Osteoblast (primary cell): ENCODE data around the gene VPS35L. TPM values are rescaled to one million over a fixed set of nuclear protein-coding genes. Genes with fewer than 3 reads are reported as not detected.

Source experiments
- DNase-seq: peaks from one replicate; pipeline ENCODE4 v3.0.0; 2011; ENCODE audit warnings: low spot score, mixed read lengths; ENCODE audit not compliant: insufficient read length; ENCODE audit errors: missing footprints
- H2AFZ ChIP-seq: 2 replicates; pipeline ENCODE4 v1.6.0; 2011; ENCODE audit warnings: mild to moderate bottlenecking, low read length
- H3K27ac ChIP-seq: 2 replicates; pipeline ENCODE4 v1.5.1; 2011; ENCODE audit warnings: mild to moderate bottlenecking, low read depth, low read length, moderate library complexity
- H3K27me3 ChIP-seq: 2 replicates; pipeline ENCODE4 v1.6.0; 2012; ENCODE audit warnings: mild to moderate bottlenecking, control low read depth, inconsistent platforms, low read length, moderate library complexity; ENCODE audit not compliant: insufficient read depth
- H3K36me3 ChIP-seq: 2 replicates; pipeline ENCODE4 v1.5.1; 2011; ENCODE audit warnings: mild to moderate bottlenecking, low read length, control low read depth, moderate library complexity; ENCODE audit not compliant: insufficient read depth
- H3K4me1 ChIP-seq: 2 replicates; pipeline ENCODE4 v1.5.1; 2011; ENCODE audit warnings: mild to moderate bottlenecking, low read length, control low read depth, moderate library complexity; ENCODE audit not compliant: insufficient read depth
- H3K4me2 ChIP-seq: 2 replicates; pipeline ENCODE4 v1.6.0; 2011; ENCODE audit warnings: mild to moderate bottlenecking, low read length; ENCODE audit not compliant: insufficient read depth
- H3K4me3 ChIP-seq: fragments of 200-600 bp; sonication (generic); 3 replicates; pipeline ENCODE4 v1.5.1; 2012; ENCODE audit warnings: mild to moderate bottlenecking, low read length, inconsistent platforms; ENCODE audit not compliant: insufficient read depth
- H3K79me2 ChIP-seq: 2 replicates; pipeline ENCODE4 v1.6.0; 2012; ENCODE audit warnings: mild to moderate bottlenecking, low read length, control low read depth, inconsistent platforms; ENCODE audit not compliant: insufficient read depth
- H3K9me3 ChIP-seq: 2 replicates; pipeline ENCODE4 v1.5.1; 2011; ENCODE audit warnings: low read depth, low read length, control low read depth
- H4K20me1 ChIP-seq: 2 replicates; pipeline ENCODE4 v1.6.0; 2012; ENCODE audit warnings: mild to moderate bottlenecking, low read length, control low read depth; ENCODE audit not compliant: insufficient read depth
- total RNA-seq: library from RNA; depleted of rRNA; stranded (reverse); fragments of >200 nt; gene quantifications from 2 replicates; pipeline ENCODE4 v1.2.3, GENCODE V29; 2012
- TF ChIP-seq, protein P1 (sequence below): IDR thresholded peaks from 2 replicates; pipeline ENCODE4 v1.5.1; 2011; ENCODE audit warnings: mild to moderate bottlenecking, low read depth, low read length, moderate library complexity; ENCODE audit errors: extremely low read depth

The VPS35L gene, protein sequence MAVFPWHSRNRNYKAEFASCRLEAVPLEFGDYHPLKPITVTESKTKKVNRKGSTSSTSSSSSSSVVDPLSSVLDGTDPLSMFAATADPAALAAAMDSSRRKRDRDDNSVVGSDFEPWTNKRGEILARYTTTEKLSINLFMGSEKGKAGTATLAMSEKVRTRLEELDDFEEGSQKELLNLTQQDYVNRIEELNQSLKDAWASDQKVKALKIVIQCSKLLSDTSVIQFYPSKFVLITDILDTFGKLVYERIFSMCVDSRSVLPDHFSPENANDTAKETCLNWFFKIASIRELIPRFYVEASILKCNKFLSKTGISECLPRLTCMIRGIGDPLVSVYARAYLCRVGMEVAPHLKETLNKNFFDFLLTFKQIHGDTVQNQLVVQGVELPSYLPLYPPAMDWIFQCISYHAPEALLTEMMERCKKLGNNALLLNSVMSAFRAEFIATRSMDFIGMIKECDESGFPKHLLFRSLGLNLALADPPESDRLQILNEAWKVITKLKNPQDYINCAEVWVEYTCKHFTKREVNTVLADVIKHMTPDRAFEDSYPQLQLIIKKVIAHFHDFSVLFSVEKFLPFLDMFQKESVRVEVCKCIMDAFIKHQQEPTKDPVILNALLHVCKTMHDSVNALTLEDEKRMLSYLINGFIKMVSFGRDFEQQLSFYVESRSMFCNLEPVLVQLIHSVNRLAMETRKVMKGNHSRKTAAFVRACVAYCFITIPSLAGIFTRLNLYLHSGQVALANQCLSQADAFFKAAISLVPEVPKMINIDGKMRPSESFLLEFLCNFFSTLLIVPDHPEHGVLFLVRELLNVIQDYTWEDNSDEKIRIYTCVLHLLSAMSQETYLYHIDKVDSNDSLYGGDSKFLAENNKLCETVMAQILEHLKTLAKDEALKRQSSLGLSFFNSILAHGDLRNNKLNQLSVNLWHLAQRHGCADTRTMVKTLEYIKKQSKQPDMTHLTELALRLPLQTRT
- total RNA-seq, result 64.8 and 65.7 TPM in 2 replicates

- peaks cover 7% of the 10 kb centered on the region for H4K20me1 ChIP-seq
- peak within 1 kb of the TSS; percentile 89 for H3K27ac ChIP-seq
- peak; percentile 95 for DNase-seq
- H3K4me1 ChIP-seq, result peaks cover 3% of the 10 kb centered on the region
- H3K79me2 ChIP-seq, result peaks cover 34% of the 10 kb centered on the region
- H3K9me3 ChIP-seq, result no peaks in the 10 kb centered on the region
- peak within 1 kb of the TSS; percentile 89 for H3K4me2 ChIP-seq
- TF ChIP-seq, protein P1, sequence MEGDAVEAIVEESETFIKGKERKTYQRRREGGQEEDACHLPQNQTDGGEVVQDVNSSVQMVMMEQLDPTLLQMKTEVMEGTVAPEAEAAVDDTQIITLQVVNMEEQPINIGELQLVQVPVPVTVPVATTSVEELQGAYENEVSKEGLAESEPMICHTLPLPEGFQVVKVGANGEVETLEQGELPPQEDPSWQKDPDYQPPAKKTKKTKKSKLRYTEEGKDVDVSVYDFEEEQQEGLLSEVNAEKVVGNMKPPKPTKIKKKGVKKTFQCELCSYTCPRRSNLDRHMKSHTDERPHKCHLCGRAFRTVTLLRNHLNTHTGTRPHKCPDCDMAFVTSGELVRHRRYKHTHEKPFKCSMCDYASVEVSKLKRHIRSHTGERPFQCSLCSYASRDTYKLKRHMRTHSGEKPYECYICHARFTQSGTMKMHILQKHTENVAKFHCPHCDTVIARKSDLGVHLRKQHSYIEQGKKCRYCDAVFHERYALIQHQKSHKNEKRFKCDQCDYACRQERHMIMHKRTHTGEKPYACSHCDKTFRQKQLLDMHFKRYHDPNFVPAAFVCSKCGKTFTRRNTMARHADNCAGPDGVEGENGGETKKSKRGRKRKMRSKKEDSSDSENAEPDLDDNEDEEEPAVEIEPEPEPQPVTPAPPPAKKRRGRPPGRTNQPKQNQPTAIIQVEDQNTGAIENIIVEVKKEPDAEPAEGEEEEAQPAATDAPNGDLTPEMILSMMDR, result peak; percentile 62
- peak within 1 kb of the TSS; percentile 98 for H2AFZ ChIP-seq
- H3K27me3 ChIP-seq, result no peaks in the 10 kb centered on the region
- peaks cover 4% of the 10 kb centered on the region for H3K36me3 ChIP-seq
- peak within 1 kb of the TSS; percentile 91 for H3K4me3 ChIP-seq
Observed at GRCh38 chr16:19555186-19555937, at the start of gene VPS35L. Gene VPS35L, plus strand, starts transcription at chr16:19555703. Its CDS starts 27 bp downstream, at chr16:19555730.

DNA sequence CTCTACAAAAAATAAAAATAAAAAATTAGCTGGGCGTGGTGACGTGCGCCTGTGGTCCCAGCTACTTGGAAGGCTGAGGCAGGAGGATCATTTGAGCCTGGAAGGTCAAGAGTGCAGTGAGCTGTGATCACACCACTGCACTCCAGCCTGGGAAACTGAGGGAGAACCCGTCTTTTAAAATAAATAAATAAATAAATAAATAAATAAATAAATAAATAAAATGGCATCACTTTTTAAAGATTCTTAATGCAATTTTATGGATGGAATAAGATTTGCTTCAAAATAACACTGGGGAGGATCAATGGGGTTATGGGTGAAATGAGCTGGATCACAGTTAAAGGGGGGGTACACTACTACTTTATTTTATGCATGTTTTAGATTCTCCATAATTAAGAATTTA, 48.5 kb upstream of the VPS35L start:
- Histone ChIP-seq H3K4me3 (no peak overlapping the region), H2AFZ (no peak overlapping the region), H3K79me2 (no peaks in the 10 kb centered on the region), H3K27me3 (no peaks in the 10 kb centered on the region), H3K36me3 (peaks cover 21% of the 10 kb centered on the region), H3K4me1 (peaks cover 11% of the 10 kb centered on the region), H3K27ac (no peak overlapping the region), H4K20me1 (peaks cover 33% of the 10 kb centered on the region), H3K4me2 (no peak overlapping the region), H3K9me3 (no peaks in the 10 kb centered on the region)
- DNase-seq, result no peak
- TF ChIP-seq, protein P1, result no peak

- Histone ChIP-seq H3K27me3 (no peaks in the 10 kb centered on the region), H2AFZ (no peak overlapping the region), H3K9me3 (no peaks in the 10 kb centered on the region), H3K36me3 (peaks cover 17% of the 10 kb centered on the region), H3K27ac (no peak overlapping the region), H4K20me1 (peaks cover 33% of the 10 kb centered on the region), H3K4me1 (peaks cover 11% of the 10 kb centered on the region), H3K4me2 (no peak overlapping the region), H3K4me3 (no peak overlapping the region), H3K79me2 (no peaks in the 10 kb centered on the region)
- DNase-seq, result no peak
- TF ChIP-seq, protein P1, result no peak
Observed at GRCh38 chr16:19507867-19508266, 47.6 kb upstream of the VPS35L start.
